SK-N-SH (cell line): Measurements from ENCODE around the gene METTL25B. TPM values are rescaled to one million over a fixed set of nuclear protein-coding genes. Genes with fewer than 3 reads are reported as not detected.

Experiments
- CTCF ChIA-PET: fragments of 300-600, 350-600 bp; formaldehyde crosslinking; extraction: SDS; loops from one replicate; lab custom pipeline; 2021; lab: Yijun Ruan, JAX
- POLR2A ChIA-PET: fragments of 350-600 bp; sonication (Branson Sonifier 250); formaldehyde crosslinking; extraction: SDS; loops from one replicate; lab custom pipeline; 2020; ENCODE audit warnings: antibody characterized with exemption, inconsistent platforms; lab: Yijun Ruan, JAX
- DNase-seq: peaks from one replicate; pipeline ENCODE4 v3.0.0; 2012
- H2AFZ ChIP-seq: fragments of 200-600 bp; sonication (generic); 2 replicates; pipeline ENCODE4 v1.8.1; 2016; ENCODE audit warnings: antibody characterized with exemption, mild to moderate bottlenecking, low read depth
- H3F3A ChIP-seq: fragments of 200-600 bp; sonication (generic); replicated peaks from 2 replicates; pipeline ENCODE3; 2016; ENCODE audit warnings: antibody characterized with exemption, mild to moderate bottlenecking; ENCODE audit not compliant: insufficient read depth
- H3K27ac ChIP-seq, 2 experiments: fragments of 200-500 bp in 1 of 2; fragments of 200-600 bp in 1 of 2; sonication (Bioruptor generic) in 1 of 2; sonication (generic), shearing (Covaris generic) in 1 of 2; 2 replicates each; pipeline versions ENCODE4 v1.5.1 to v1.6.1; 2014 to 2016; ENCODE audit warnings: low read depth in 2 of 2, inconsistent platforms in 1 of 2, low read length in 1 of 2, mild to moderate bottlenecking in 1 of 2, mixed read lengths in 1 of 2
- H3K27me3 ChIP-seq: fragments of 200-600 bp; sonication (generic), shearing (Covaris generic); 2 replicates; pipeline ENCODE4 v1.6.1; 2016; ENCODE audit warnings: mixed run types; ENCODE audit not compliant: insufficient read depth
- H3K36me3 ChIP-seq, 2 experiments: fragments of 200-500 bp in 1 of 2; fragments of 200-600 bp in 1 of 2; sonication (Bioruptor generic) in 1 of 2; sonication (generic) in 1 of 2; replicated peaks in 1 of 2; 2 replicates each; pipeline versions ENCODE3 to v1.5.1; 2014 to 2016; ENCODE audit warnings: low read length in 1 of 2, mild to moderate bottlenecking in 1 of 2; ENCODE audit not compliant: insufficient read depth in 2 of 2, control insufficient read depth in 1 of 2
- H3K4me1 ChIP-seq, 2 experiments: fragments of 200-500 bp in 1 of 2; fragments of 200-600 bp in 1 of 2; sonication (Bioruptor generic) in 1 of 2; sonication (generic), shearing (Covaris generic) in 1 of 2; 2 replicates each; pipeline versions ENCODE4 v1.5.1 to v1.6.1; 2014 to 2016; ENCODE audit warnings: low read depth in 1 of 2, low read length in 1 of 2, mixed run types in 1 of 2; ENCODE audit not compliant: insufficient read depth in 2 of 2, control insufficient read depth in 1 of 2
- H3K4me2 ChIP-seq: fragments of 200-600 bp; sonication (generic), shearing (Covaris generic); 2 replicates; pipeline ENCODE4 v1.6.1; 2017; ENCODE audit warnings: mixed run types
- H3K4me3 ChIP-seq, 2 experiments: fragments of 200-500 bp in 1 of 2; fragments of 200-600 bp in 1 of 2; sonication (Bioruptor generic) in 1 of 2; sonication (generic), shearing (Covaris generic) in 1 of 2; 2 replicates each; pipeline versions ENCODE4 v1.5.1 to v1.8.1; 2014 to 2016; ENCODE audit warnings: low read depth in 2 of 2, inconsistent platforms in 1 of 2, low read length in 1 of 2, mild to moderate bottlenecking in 1 of 2, mixed read lengths in 1 of 2, moderate library complexity in 1 of 2
- H3K79me2 ChIP-seq: fragments of 200-600 bp; sonication (generic); 2 replicates; pipeline ENCODE4 v1.8.1; 2017; ENCODE audit warnings: mild to moderate bottlenecking; ENCODE audit not compliant: insufficient read depth
- H3K9ac ChIP-seq: fragments of 200-600 bp; sonication (generic); 2 replicates; pipeline ENCODE4 v1.6.1; 2017; ENCODE audit warnings: mixed run types
- H3K9me2 ChIP-seq: fragments of 200-600 bp; sonication (generic); 2 replicates; pipeline ENCODE4 v1.6.1; 2017; ENCODE audit warnings: mixed run types
- H3K9me3 ChIP-seq: fragments of 200-600 bp; sonication (generic); 2 replicates; pipeline ENCODE4 v1.6.1; 2017; ENCODE audit warnings: mixed run types, mild to moderate bottlenecking, moderate library complexity
- H4K20me1 ChIP-seq: fragments of 200-600 bp; sonication (generic); 2 replicates; pipeline ENCODE4 v1.6.1; 2017; ENCODE audit warnings: mild to moderate bottlenecking, mixed run types; ENCODE audit not compliant: insufficient read depth
- ELF1 ChIP-seq: IDR thresholded peaks from 2 replicates; pipeline ENCODE4 v1.4.0; 2012
- FOSL2 ChIP-seq: IDR thresholded peaks from 2 replicates; pipeline ENCODE4 v1.4.0; 2012; ENCODE audit warnings: low read depth, mild to moderate bottlenecking, moderate library complexity, borderline replicate concordance
- FOXJ3 ChIP-seq: sonication (generic); formaldehyde crosslinking; IDR thresholded peaks from 2 replicates; pipeline ENCODE4 v1.5.1; 2020; ENCODE audit warnings: mild to moderate bottlenecking, missing genetic modification reagents
- GABPA ChIP-seq: IDR thresholded peaks from 2 replicates; pipeline ENCODE4 v1.4.0; 2012; ENCODE audit warnings: low read depth, mild to moderate bottlenecking
- GATA2 ChIP-seq: sonication (generic); formaldehyde crosslinking; IDR thresholded peaks from 2 replicates; pipeline ENCODE4 v1.5.0; 2020; ENCODE audit warnings: mild to moderate bottlenecking, missing genetic modification reagents
- IRF3 ChIP-seq: fragments of 150-350 bp; IDR thresholded peaks from 2 replicates; pipeline ENCODE4 v1.6.1; 2016; ENCODE audit warnings: mild to moderate bottlenecking, low read depth, low read length
- JUND ChIP-seq: IDR thresholded peaks from 2 replicates; pipeline ENCODE4 v1.4.0; 2012
- NFIC ChIP-seq: IDR thresholded peaks from 2 replicates; pipeline ENCODE4 v1.4.0; 2012; ENCODE audit warnings: borderline replicate concordance
- NRF1 ChIP-seq: IDR thresholded peaks from 2 replicates; pipeline ENCODE4 v1.6.1; 2012; ENCODE audit warnings: low read depth, mild to moderate bottlenecking, low read length
- POLR2AphosphoS5 ChIP-seq: IDR thresholded peaks from 2 replicates; pipeline ENCODE4 v1.6.1; 2012; ENCODE audit warnings: low read depth, low read length
- RAD21 ChIP-seq: IDR thresholded peaks from 2 replicates; pipeline ENCODE4 v1.6.1; 2012; ENCODE audit warnings: mild to moderate bottlenecking, low read length
- RXRA ChIP-seq: IDR thresholded peaks from 2 replicates; pipeline ENCODE4 v1.4.0; 2012; ENCODE audit warnings: low read depth, mild to moderate bottlenecking, borderline replicate concordance
- SIN3A ChIP-seq: IDR thresholded peaks from 2 replicates; pipeline ENCODE4 v1.6.1; 2012; ENCODE audit warnings: low read depth, mild to moderate bottlenecking, low read length, moderate library complexity, borderline replicate concordance
- SMC3 ChIP-seq: IDR thresholded peaks from 2 replicates; pipeline ENCODE4 v1.6.1; 2012; ENCODE audit warnings: low read depth, low read length, improper control_type of control experiment
- TCF12 ChIP-seq: IDR thresholded peaks from 2 replicates; pipeline ENCODE4 v1.4.0; 2012
- USF2 ChIP-seq: fragments of 150-350 bp; IDR thresholded peaks from 2 replicates; pipeline ENCODE4 v1.6.1; 2017; ENCODE audit warnings: antibody characterized with exemption, low read length, low read depth, borderline replicate concordance
- YY1 ChIP-seq: IDR thresholded peaks from 2 replicates; pipeline ENCODE4 v1.4.0; 2012; ENCODE audit warnings: low read depth, mild to moderate bottlenecking
- ZBTB33 ChIP-seq: IDR thresholded peaks from 2 replicates; pipeline ENCODE4 v1.4.0; 2012; ENCODE audit warnings: low read depth, borderline replicate concordance
- WGBS: methylation state at CpG from one replicate; pipeline ENCODE4 v1.1.6; 2017; ENCODE audit warnings: low lambda C conversion rate; 5-methylcytosine and 5-hydroxymethylcytosine counted together
- polyA plus RNA-seq, 3 experiments: library from polyadenylated mRNA; depleted of rRNA; stranded (reverse); fragments of >200 nt; gene quantifications; 2 replicates each; pipeline ENCODE4 v1.2.3, GENCODE V29; 2012

The METTL25B gene
- polyA plus RNA-seq, 1 of the 3 experiments (the other 2 are of a cell fraction): 20.1 TPM

GRCh38 chr1:156776942-156777341 is 48.7 kb downstream of the METTL25B start:
- Histone ChIP-seq H3K9ac (no peak overlapping the region), H3K79me2 (peaks cover 93% of the 10 kb centered on the region), H3K4me1 (peaks cover 24% of the 10 kb centered on the region in 2 experiments; a peak in 3 of 4 replicates), H3K4me2 (no peak overlapping the region), H3K9me3 (no peaks in the 10 kb centered on the region), H3K27me3 (no peaks in the 10 kb centered on the region), H3K27ac (peak overlapping the region in 1 of 2 experiments; percentile 39; a peak in 2 of 4 replicates), H3K4me3 (no peak overlapping the region), H3K9me2 (no peaks in the 10 kb centered on the region), H2AFZ (no peak overlapping the region), H3F3A (peaks cover 24% of the 10 kb centered on the region), H4K20me1 (peaks cover 82% of the 10 kb centered on the region), H3K36me3 (peaks cover 6 to 7% of the 10 kb centered on the region in 2 experiments)
- ChIA-PET POLR2A (interaction anchor here (1.0 kb wide), 1 partner anchor 10 kb away, joined by 3 read pairs; the partner anchor contains the start of gene PRCC), CTCF (interaction anchor here (0.6 to 2.5 kb wide), 9 partner anchors 16 to 152 kb away, joined by 3 to 11 read pairs (median 4); partner anchors contain the start of genes INSRR and NTRK1)
- no peak for DNase-seq
- 88% methylated on average over 4 of the region's 4 CpGs for WGBS
- TF ChIP-seq NRF1 (no peak), IRF3 (no peak), JUND (no peak), FOXJ3 (CRISPR knock-in tag) (no peak), YY1 (no peak), GATA2 (CRISPR knock-in tag) (no peak), RXRA (no peak)

GRCh38 chr1:156777573-156777972 is 49.3 kb downstream of the METTL25B start:
- CTCF ChIA-PET: interaction anchor here (1.2 to 2.5 kb wide), 6 partner anchors 19 to 151 kb away, joined by 3 to 11 read pairs (median 5); partner anchors contain the start of genes INSRR and NTRK1
- no peak for TF ChIP-seq POLR2AphosphoS5
- TF ChIP-seq TCF12: no peak
- TF ChIP-seq SMC3: no peak
- no peak for TF ChIP-seq ZBTB33
- TF ChIP-seq GABPA: no peak
- no peak for TF ChIP-seq ELF1
- no peak for TF ChIP-seq NFIC
- TF ChIP-seq FOSL2: no peak
- TF ChIP-seq RAD21: no peak
- no peak for TF ChIP-seq USF2
- TF ChIP-seq SIN3A: no peak
- TF ChIP-seq, all 33 proteins: peak for 0
- peaks cover 82% of the 10 kb centered on the region for H4K20me1 ChIP-seq
- peaks cover 10 to 12% of the 10 kb centered on the region in 2 experiments for H3K36me3 ChIP-seq
- peaks cover 93% of the 10 kb centered on the region for H3K79me2 ChIP-seq
- H3K4me1 ChIP-seq: peaks cover 21 to 22% of the 10 kb centered on the region in 2 experiments; a peak in 3 of 4 replicates
- no peaks in the 10 kb centered on the region for H3K27me3 ChIP-seq
- no peaks in the 10 kb centered on the region for H3K9me3 ChIP-seq
- H3K9ac ChIP-seq: no peak overlapping the region
- H3K4me3 ChIP-seq: no peak overlapping the region
- no peak for DNase-seq
- peaks cover 30% of the 10 kb centered on the region for H3F3A ChIP-seq
- no peak overlapping the region for H2AFZ ChIP-seq
- WGBS: 76% methylated on average over 1 of the region's 1 CpG
- no peak overlapping the region for H3K4me2 ChIP-seq
- no peaks in the 10 kb centered on the region for H3K9me2 ChIP-seq
- H3K27ac ChIP-seq: peak overlapping the region in 1 of 2 experiments; percentile 39; a peak in 1 of 4 replicates
- POLR2A ChIA-PET: interaction anchor here (1.0 kb wide), 1 partner anchor 10 kb away, joined by 3 read pairs; the partner anchor contains the start of gene PRCC
